GM21360 (cell line): ENCODE results near the gene L2HGDH.

ENCODE experiments used
- ATAC-seq: cut with Tn5 transposase; IDR thresholded peaks from one replicate; pipeline ENCODE4 v1.9.1; 2021; ENCODE audit warnings: mild to moderate bottlenecking, moderate library complexity; ENCODE audit not compliant: unreplicated experiment

Gene L2HGDH

GRCh38 chr14:50230701-50231474 is 81.1 kb downstream of the L2HGDH start:
- peak; percentile 25 for ATAC-seq

GRCh38 chr14:50230401-50230700 is 81.7 kb downstream of the L2HGDH start:
- ATAC-seq: no peak

- ATAC-seq: no peak
These were observed 82.3 kb downstream of the L2HGDH start for GRCh38 chr14:50229681-50230080.

GRCh38 chr14:50228313-50228712 is 83.7 kb downstream of the L2HGDH start:
- no peak for ATAC-seq

GRCh38 chr14:50225974-50226297 is 86.1 kb downstream of the L2HGDH start:
- ATAC-seq: no peak

GRCh38 chr14:50225067-50225973 is 86.7 kb downstream of the L2HGDH start:
- ATAC-seq: no peak

GRCh38 chr14:50222055-50222613 is 89.9 kb downstream of the L2HGDH start:
- ATAC-seq: no peak

- no peak for ATAC-seq
These were observed 93.5 kb downstream of the L2HGDH start for GRCh38 chr14:50218501-50218900.

- no peak for ATAC-seq
These were observed 96.6 kb downstream of the L2HGDH start for GRCh38 chr14:50215416-50215815.

- ATAC-seq: no peak
These were observed 98.2 kb downstream of the L2HGDH start for GRCh38 chr14:50213795-50214194.

GRCh38 chr14:50212726-50213125 is 99.3 kb downstream of the L2HGDH start:
- no peak for ATAC-seq

GRCh38 chr14:50210074-50210473 is 102.0 kb downstream of the L2HGDH start:
- no peak for ATAC-seq

GRCh38 chr14:50198499-50198898 is 113.5 kb downstream of the L2HGDH start:
- ATAC-seq: no peak

GRCh38 chr14:50191499-50191898 is 120.5 kb downstream of the L2HGDH start:
- no peak for ATAC-seq
